Small intestine (tissue), 7 donors: Measurements from ENCODE around the gene SNX8. TPM values are rescaled to one million over a fixed set of nuclear protein-coding genes. Genes with fewer than 3 reads are reported as not detected.
"Not testable (repeated sequence)": the region's sequence is repeated elsewhere in the genome, so short reads cannot be mapped to it uniquely, and the experiment has no call there.

Source experiments
- DNase-seq, 2 donors: peaks; one replicate each; pipeline versions ENCODE4 v3.0.0 to v3.0.0-alpha.2; 2013
- FAIRE-seq: peaks from 2 replicates; lab custom pipeline; 2012; peaks lifted over from hg19 to GRCh38; lab: Jason Lieb, UNC
- H3K27ac ChIP-seq, 3 donors: one replicate each; pipeline ENCODE4 v1.5.1; 2013; ENCODE audit warnings: low read length in 2 of 3, mild to moderate bottlenecking in 2 of 3, control low read depth in 1 of 3, inconsistent platforms in 1 of 3, low read depth in 1 of 3, moderate library complexity in 1 of 3
- H3K27me3 ChIP-seq, 3 donors: one replicate each; pipeline ENCODE4 v1.6.1; 2013; ENCODE audit warnings: low read length in 3 of 3, inconsistent platforms in 1 of 3; ENCODE audit not compliant: control insufficient read depth in 3 of 3, insufficient read depth in 3 of 3
- H3K36me3 ChIP-seq, 3 donors: one replicate each; pipeline ENCODE4 v1.6.1; 2013; ENCODE audit warnings: low read length in 3 of 3, inconsistent platforms in 1 of 3, low read depth in 1 of 3, mild to moderate bottlenecking in 1 of 3, moderate library complexity in 1 of 3; ENCODE audit not compliant: control insufficient read depth in 3 of 3, insufficient read depth in 2 of 3
- H3K4me1 ChIP-seq, 3 donors: one replicate each; pipeline ENCODE4 v1.6.1; 2013; ENCODE audit warnings: low read length in 2 of 3, inconsistent platforms in 1 of 3, low read depth in 1 of 3, mild to moderate bottlenecking in 1 of 3, moderate library complexity in 1 of 3; ENCODE audit not compliant: control insufficient read depth in 3 of 3, insufficient read depth in 2 of 3
- H3K4me3 ChIP-seq, 3 donors: one replicate each; pipeline ENCODE4 v1.5.1; 2013; ENCODE audit warnings: low read length in 3 of 3, control low read depth in 1 of 3, inconsistent platforms in 1 of 3, low read depth in 1 of 3, mild to moderate bottlenecking in 1 of 3, moderate library complexity in 1 of 3
- H3K9me3 ChIP-seq, 2 donors: one replicate each; pipeline ENCODE4 v1.6.1; 2013; ENCODE audit warnings: low read depth in 1 of 2, low read length in 1 of 2; ENCODE audit not compliant: control insufficient read depth in 2 of 2, insufficient read depth in 1 of 2
- WGBS, 3 donors: extraction: QIAGEN DNeasy Blood & Tissue Kit; methylation state at CpG; one replicate each; pipeline ENCODE4 v1.1.7; 2013; 5-methylcytosine and 5-hydroxymethylcytosine counted together
- polyA plus RNA-seq, 4 donors: library from polyadenylated mRNA; stranded (reverse) in 3 of 4; unstranded in 1 of 4; fragments of 200-250 nt in 3 of 4; fragments of 120-200 nt in 1 of 4; gene quantifications; one replicate each; pipeline versions ENCODE4 v1.2.1 to v1.2.3, GENCODE V29; 2013
- donor health status: healthy with polysubstance abuse.
- donor health status: control.
- donor health status: control.
- donor health status: Bipolar disorder and iron deficiency.
- donor health status: healthy.

The SNX8 gene
- polyA plus RNA-seq, 4 donors = 17.5 to 39.7 (median 19.2) TPM

DNA sequence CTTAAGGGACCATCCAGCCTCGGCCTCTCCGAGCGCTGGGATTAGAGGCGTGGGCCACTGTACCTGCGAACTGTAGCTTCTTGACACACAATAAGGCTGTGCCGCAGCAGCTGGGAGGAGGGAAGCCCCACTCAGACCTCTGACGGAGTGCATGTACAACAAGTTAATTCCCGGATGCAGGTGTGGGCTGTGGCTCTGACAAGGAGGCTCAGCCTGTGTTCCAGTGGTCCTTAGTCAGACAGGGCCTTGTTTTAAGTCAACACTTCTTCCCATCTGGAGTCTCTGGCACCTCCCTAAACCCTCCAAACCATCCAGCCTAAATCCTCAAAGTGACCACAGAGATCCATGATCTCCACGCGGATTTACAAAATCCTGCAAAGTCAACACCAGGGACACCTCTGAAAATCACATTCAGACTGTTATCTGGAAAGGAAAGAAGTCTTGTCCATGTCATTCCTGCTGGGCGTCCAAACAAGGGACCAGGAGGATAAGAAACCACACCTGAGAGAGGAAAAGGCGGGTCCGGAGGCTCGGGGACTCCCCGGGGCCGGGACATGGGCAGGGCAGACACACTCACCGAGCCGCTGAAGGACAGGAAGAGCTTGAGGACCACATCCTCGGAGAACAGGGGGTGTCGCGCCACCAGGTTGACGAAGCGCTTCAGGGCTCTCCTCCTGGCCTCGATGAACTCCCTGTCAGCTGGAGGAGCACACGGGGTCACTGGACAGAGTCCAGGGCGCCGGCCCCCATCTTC is 42.8 kb downstream of the SNX8 start:
- Histone ChIP-seq H3K4me1 (peaks cover 0 to 17% (median 0%) of the 10 kb centered on the region in 3 donors), H3K27me3 (no peaks in the 10 kb centered on the region), H3K9me3 (no peaks in the 10 kb centered on the region), H3K27ac (no peak overlapping the region), H3K36me3 (peaks cover 0 to 71% (median 0%) of the 10 kb centered on the region in 3 donors), H3K4me3 (no peak overlapping the region)
- FAIRE-seq = no peak
- WGBS, 3 donors = 82 to 85% (median 83%) methylated on average over 27 of the region's 27 CpGs
- DNase-seq = no peak

DNA sequence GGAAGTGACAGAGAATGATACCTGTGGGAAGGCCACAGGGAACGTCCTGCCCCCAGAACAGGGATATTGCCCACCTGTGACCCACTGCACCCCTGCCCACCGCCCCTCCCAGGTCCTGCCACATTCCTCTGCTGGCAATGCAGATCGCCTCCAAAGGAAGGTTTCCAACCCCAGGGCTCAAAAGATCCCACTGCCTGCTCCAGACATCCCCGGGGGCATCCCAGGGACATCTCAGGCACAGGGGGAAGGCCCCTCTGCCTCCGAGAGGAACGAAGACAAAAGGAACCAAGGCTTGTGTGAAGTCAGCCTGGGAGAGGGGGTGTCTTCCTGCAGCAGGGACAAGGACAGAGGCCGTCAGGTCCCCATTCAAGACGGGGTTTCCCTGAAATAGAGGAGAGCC is 43.7 kb downstream of the SNX8 start:
- H3K4me3 ChIP-seq = no peak overlapping the region
- H3K4me1 ChIP-seq = peaks cover 0 to 17% (median 0%) of the 10 kb centered on the region in 3 donors
- H3K36me3 ChIP-seq = peaks cover 0 to 72% (median 0%) of the 10 kb centered on the region in 3 donors
- no peak for FAIRE-seq
- no peak for DNase-seq
- H3K27me3 ChIP-seq = no peaks in the 10 kb centered on the region
- H3K9me3 ChIP-seq = no peaks in the 10 kb centered on the region
- WGBS, 3 donors = 89 to 92% (median 89%) methylated on average over 7 to 8 of the region's 8 CpGs
- H3K27ac ChIP-seq = no peak overlapping the region

DNA sequence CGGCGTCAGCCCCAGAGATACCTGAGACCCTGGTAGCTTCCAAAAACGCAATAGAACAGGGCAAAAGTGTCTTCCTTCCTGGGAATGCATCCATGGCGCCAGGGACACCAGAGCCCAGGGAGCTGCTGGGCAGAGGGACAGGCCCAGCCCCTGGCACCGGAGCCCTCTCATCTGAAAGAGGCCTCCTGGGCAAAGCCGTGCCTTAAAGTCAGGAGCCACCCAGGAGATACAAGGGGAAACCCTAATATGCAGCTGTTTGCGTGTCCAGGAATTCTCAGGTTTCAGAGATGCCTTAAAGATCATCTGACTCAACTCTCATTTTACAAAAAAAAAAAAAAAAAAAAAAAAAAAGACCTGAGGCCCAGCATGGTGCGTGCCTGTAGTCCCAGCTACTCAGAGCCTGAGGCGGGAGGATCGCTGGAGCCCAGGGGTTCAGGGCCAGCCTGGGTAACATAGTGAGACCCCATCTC is 44.2 kb downstream of the SNX8 start:
- Histone ChIP-seq H3K4me1 (peaks cover 0 to 17% (median 0%) of the 10 kb centered on the region in 3 donors), H3K36me3 (peaks cover 0 to 71% (median 0%) of the 10 kb centered on the region in 3 donors), H3K27ac (peak overlapping the region in 1 of 3 donors; percentile 8), H3K9me3 (no peaks in the 10 kb centered on the region), H3K27me3 (no peaks in the 10 kb centered on the region), H3K4me3 (no peak overlapping the region)
- FAIRE-seq (no peak), DNase-seq (no peak)
- 92 to 93% (median 93%) methylated on average over 10 of the region's 10 CpGs for WGBS, 3 donors

DNA sequence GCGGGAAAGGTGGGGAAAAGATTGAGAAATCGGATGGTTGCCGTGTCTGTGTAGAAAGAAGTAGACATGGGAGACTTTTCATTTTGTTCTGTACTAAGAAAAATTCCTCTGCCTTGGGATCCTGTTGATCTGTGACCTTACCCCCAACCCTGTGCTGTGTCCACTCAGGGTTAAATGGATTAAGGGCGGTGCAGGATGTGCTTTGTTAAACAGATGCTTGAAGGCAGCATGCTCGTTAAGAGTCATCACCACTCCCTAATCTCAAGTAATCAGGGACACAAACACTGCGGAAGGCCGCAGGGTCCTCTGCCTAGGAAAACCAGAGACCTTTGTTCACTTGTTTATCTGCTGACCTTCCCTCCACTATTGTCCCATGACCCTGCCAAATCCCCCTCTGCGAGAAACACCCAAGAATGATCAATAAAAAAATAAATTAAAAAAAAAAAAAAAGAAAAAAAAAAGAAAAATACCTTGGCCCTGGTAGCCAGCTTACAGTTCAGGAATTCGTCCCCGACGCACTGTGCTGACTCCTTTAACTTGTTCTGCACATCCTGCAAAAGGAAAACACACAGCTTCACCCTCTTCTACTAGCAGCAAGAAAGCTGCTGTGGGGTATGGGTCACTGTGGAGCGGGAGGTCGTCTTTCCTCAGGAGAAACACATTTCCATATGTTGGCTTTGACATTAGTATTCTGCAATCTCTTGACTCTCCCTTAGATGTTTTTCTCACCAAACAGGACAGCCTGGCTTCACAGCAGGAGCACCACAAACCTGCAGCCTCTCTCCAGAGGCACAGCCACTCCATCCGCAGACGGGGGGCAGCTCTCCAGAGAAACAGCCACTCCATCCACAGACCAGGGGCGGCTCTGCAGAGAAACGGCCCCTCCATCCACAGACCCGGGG is 44.9 kb downstream of the SNX8 start:
- not testable (repeated sequence) for H3K27me3 ChIP-seq, H3K4me3 ChIP-seq, FAIRE-seq, H3K9me3 ChIP-seq
- DNase-seq = peak in 1 of 2 donors; percentile 45
- 66 to 85% (median 79%) methylated on average over 11 to 12 of the region's 18 CpGs for WGBS, 3 donors
- H3K27ac ChIP-seq = peak overlapping the region in 1 of 3 donors; percentile 8
- H3K36me3 ChIP-seq = peaks cover 0 to 67% (median 0%) of the 10 kb centered on the region in 3 donors
- peaks cover 0 to 17% (median 0%) of the 10 kb centered on the region in 3 donors for H3K4me1 ChIP-seq

DNA sequence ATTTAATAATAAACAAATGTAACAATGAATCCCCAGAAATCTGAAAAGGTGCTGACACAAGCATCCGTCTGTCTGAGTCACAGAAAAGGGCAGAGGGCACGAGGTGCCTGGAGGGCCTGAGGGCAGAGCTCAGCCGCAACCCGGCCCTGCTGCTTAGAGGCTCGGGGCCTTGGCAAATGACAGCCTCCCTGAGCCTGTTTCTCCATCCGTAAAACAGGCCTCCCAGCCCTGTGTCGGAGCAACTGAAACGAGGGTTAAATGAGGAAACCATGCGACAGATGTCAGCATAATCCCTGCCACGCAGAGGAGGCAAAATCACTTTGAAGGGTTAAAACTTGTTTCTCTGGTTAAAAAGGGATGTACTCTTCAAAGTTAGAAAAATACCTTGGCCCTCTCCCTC is 47.3 kb downstream of the SNX8 start:
- 76 to 79% (median 76%) methylated on average over 10 of the region's 10 CpGs for WGBS, 3 donors
- Histone ChIP-seq H3K9me3 (no peaks in the 10 kb centered on the region), H3K27me3 (no peaks in the 10 kb centered on the region), H3K4me3 (no peak overlapping the region), H3K27ac (no peak overlapping the region), H3K36me3 (peaks cover 0 to 71% (median 3%) of the 10 kb centered on the region in 3 donors), H3K4me1 (peaks cover 0 to 17% (median 0%) of the 10 kb centered on the region in 3 donors)
- DNase-seq (no peak), FAIRE-seq (no peak)

DNA sequence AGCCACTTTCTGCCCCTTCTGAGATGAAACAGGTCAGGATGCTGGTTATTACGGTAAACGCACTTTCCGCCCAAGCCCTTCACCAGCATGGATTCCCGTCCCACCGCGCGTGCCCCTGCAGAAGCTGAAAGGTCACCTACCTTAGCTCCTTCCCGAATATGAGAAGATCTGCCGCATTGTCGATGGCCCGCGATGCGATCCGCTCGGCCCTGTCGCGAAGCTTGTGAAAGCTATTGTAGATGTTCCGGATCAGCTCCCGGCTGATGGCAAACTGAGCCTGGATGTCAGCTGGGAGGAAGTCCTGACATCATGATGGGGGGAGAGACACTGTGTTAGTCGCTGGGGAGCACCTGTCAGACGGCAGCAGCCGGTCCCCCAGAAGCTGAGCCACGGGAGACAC is 50.1 kb downstream of the SNX8 start:
- WGBS, 3 donors = 97 to 98% (median 97%) methylated on average over 23 of the region's 23 CpGs
- Histone ChIP-seq H3K4me1 (no peaks in the 10 kb centered on the region), H3K36me3 (peaks cover 0 to 67% (median 3%) of the 10 kb centered on the region in 3 donors), H3K9me3 (no peaks in the 10 kb centered on the region), H3K4me3 (no peak overlapping the region), H3K27ac (no peak overlapping the region), H3K27me3 (no peaks in the 10 kb centered on the region)
- no peak for DNase-seq
- no peak for FAIRE-seq

DNA sequence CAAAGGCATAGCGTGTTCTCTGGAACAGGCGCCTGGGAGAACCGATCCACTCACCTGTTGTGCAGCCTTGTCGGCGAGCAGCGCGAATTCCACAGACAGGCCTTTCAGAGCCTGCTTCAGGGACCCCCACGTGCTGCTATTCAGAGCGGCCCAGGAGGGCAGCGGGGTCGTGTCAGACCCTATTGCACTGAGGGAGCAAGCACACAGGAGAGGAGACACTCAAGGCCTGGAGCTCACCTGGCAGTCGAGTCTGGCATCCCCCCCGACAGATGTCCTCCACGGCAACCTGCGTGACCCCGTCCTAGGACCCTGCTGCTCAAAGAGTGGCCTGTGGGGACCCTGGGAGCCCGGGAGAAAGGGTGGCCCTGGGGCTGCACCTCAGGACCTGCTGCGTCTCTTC is 51.1 kb downstream of the SNX8 start:
- Histone ChIP-seq H3K36me3 (peaks cover 0 to 77% (median 3%) of the 10 kb centered on the region in 3 donors), H3K4me1 (no peaks in the 10 kb centered on the region), H3K27ac (no peak overlapping the region), H3K9me3 (no peaks in the 10 kb centered on the region), H3K27me3 (no peaks in the 10 kb centered on the region), H3K4me3 (no peak overlapping the region)
- FAIRE-seq (no peak), DNase-seq (no peak)
- WGBS, 3 donors = 94 to 96% (median 96%) methylated on average over 18 of the region's 18 CpGs

DNA sequence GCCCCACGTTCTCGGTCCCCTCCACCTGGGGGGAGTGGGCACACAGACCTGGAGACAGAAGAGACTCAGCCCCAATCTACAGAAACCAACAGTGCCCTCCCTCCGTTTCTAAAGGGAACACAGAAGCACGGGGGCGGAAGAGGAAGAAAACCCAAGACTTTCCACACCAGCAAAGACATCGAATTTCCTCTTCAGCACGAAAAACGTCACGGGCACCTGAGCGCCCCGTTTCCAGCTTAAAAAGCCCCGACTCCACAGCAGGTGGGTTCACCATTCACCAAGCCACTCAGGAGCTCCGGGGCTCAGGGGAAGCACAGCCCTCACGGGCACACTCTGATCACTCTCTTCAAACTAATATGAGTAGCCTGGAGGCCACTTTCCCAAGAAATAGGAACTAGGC is 52.6 kb downstream of the SNX8 start:
- WGBS, 3 donors = 77 to 94% (median 81%) methylated on average over 14 of the region's 14 CpGs
- FAIRE-seq (no peak), DNase-seq (no peak)
- H3K27ac ChIP-seq = peak overlapping the region in 1 of 3 donors; percentile 17
- H3K9me3 ChIP-seq = no peaks in the 10 kb centered on the region
- peaks cover 0 to 86% (median 5%) of the 10 kb centered on the region in 3 donors for H3K36me3 ChIP-seq
- H3K27me3 ChIP-seq = no peaks in the 10 kb centered on the region
- H3K4me3 ChIP-seq = no peak overlapping the region
- H3K4me1 ChIP-seq = no peaks in the 10 kb centered on the region
